ENCODE measurements around the gene SMYD1.

Gene SMYD1

DNA sequence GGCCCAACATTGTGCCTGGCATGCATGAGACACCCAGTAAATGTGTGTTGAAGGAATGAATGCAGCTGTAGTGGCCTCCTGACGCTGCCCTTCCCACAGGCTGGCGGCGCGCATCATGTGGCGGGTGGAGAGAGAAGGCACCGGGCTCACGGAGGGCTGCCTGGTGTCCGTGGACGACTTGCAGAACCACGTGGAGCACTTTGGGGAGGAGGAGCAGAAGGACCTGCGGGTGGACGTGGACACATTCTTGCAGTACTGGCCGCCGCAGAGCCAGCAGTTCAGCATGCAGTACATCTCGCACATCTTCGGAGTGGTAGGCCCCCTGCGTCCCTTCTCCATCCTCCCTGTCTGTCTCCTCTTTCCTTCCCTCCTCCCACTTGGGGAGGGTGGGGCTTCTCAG is 20.1 kb downstream of the SMYD1 start:
- H3K4me3 ChIP-seq (ENCODE audit: low read depth, low read length) = no peak overlapping the region
- H3K27ac ChIP-seq (ENCODE audit: low read depth, low read length) = no peak overlapping the region
- no peaks in the 10 kb centered on the region for H3K36me3 ChIP-seq (ENCODE audit: control insufficient read depth, insufficient read depth, low read length)
- no peaks in the 10 kb centered on the region for H3K27me3 ChIP-seq (ENCODE audit: control insufficient read depth, insufficient read depth, low read length)
- no peaks in the 10 kb centered on the region for H3K9me3 ChIP-seq (ENCODE audit: control insufficient read depth, insufficient read depth, low read length)
- peaks cover 6% of the 10 kb centered on the region for H3K4me1 ChIP-seq (ENCODE audit: control insufficient read depth, insufficient read depth, low read length)
- no peak overlapping the region for H3K9ac ChIP-seq (ENCODE audit: low read depth, low read length)

DNA sequence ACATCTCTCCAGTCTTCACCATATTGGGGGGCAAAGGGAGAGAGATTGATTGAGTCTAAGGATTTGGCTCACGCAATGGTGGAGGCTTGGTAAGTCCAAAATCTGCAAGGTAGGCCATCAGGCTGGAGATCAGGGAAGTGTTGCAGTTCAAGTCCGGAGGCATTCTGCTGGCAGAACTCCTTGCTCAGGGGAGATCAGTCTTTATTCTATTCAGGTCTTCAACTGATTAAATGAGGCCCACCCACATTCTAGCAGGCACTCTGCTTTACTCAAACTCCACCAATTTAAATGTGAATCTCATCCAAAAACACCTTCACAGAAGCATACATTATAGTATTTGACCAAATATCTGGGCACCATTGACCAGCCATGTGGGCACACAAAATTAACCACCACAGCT is 21.4 kb downstream of the SMYD1 start:
- H3K36me3 ChIP-seq (ENCODE audit: control insufficient read depth, insufficient read depth, low read length) = no peaks in the 10 kb centered on the region
- no peaks in the 10 kb centered on the region for H3K4me1 ChIP-seq (ENCODE audit: control insufficient read depth, insufficient read depth, low read length)
- H3K9me3 ChIP-seq (ENCODE audit: control insufficient read depth, insufficient read depth, low read length) = no peaks in the 10 kb centered on the region
- H3K9ac ChIP-seq (ENCODE audit: low read depth, low read length) = no peak overlapping the region
- H3K4me3 ChIP-seq (ENCODE audit: low read depth, low read length) = no peak overlapping the region
- no peak overlapping the region for H3K27ac ChIP-seq (ENCODE audit: low read depth, low read length)
- no peaks in the 10 kb centered on the region for H3K27me3 ChIP-seq (ENCODE audit: control insufficient read depth, insufficient read depth, low read length)

DNA sequence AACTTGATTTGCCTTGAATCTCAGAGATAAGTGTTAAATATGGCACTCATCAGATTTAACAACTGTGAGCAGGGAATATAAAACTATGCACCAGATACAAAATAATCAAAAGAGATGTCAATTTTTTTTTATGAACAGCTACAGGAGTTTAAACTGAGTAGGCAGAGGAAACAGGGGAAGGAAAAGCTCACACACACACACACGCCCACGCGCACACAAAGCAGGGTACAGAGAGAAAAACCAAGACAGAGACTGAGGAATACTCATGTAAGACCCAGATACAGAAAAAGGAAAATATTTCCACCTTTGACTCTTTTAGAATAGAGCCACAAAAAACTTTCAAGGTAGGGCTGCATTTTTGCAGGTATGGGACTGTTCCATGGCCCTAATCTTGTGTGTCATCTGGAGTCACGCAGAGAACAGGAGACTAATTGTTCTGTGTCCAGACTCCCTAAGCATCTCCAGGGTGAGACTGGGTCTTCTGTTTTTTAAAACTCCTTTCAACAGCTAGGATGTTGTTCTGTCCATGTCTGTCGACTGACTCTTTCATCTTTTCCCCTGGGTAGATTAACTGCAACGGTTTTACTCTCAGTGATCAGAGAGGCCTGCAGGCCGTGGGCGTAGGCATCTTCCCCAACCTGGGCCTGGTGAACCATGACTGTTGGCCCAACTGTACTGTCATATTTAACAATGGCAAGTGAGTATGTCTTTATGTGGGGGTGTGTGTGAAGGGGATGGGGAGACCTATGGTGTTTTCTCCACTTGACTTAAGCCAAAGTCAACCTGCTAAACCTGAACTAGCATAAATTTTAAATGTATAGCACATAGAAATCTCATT is 23.0 kb downstream of the SMYD1 start:
- H3K27ac ChIP-seq (ENCODE audit: low read depth, low read length) = no peak overlapping the region
- H3K36me3 ChIP-seq (ENCODE audit: control insufficient read depth, insufficient read depth, low read length) = no peaks in the 10 kb centered on the region
- no peaks in the 10 kb centered on the region for H3K9me3 ChIP-seq (ENCODE audit: control insufficient read depth, insufficient read depth, low read length)
- H3K27me3 ChIP-seq (ENCODE audit: control insufficient read depth, insufficient read depth, low read length) = no peaks in the 10 kb centered on the region
- no peak overlapping the region for H3K9ac ChIP-seq (ENCODE audit: low read depth, low read length)
- H3K4me1 ChIP-seq (ENCODE audit: control insufficient read depth, insufficient read depth, low read length) = no peaks in the 10 kb centered on the region
- H3K4me3 ChIP-seq (ENCODE audit: low read depth, low read length) = no peak overlapping the region

DNA sequence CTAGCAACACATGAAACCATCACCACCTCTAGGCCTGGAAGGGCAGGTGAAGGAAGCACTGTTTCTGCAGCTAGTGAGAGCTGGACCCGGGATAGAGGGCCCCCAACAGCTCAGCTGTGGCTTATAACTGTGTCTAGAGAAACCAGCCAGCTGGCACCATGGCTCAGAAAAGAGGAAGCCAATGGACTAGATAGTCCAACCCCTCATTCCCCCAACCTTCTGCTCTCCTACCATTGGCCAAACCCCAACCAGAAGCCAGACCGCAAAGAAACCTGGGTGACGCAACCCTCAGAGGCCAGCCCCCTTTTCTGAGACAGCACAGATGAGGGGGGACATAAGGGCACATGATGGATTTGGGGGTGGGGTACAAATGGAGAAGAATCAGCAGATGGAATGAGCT is 24.3 kb downstream of the SMYD1 start:
- Histone ChIP-seq H3K4me1 (ENCODE audit: control insufficient read depth, insufficient read depth, low read length) (no peaks in the 10 kb centered on the region), H3K4me3 (ENCODE audit: low read depth, low read length) (no peak overlapping the region), H3K9ac (ENCODE audit: low read depth, low read length) (no peak overlapping the region), H3K36me3 (ENCODE audit: control insufficient read depth, insufficient read depth, low read length) (no peaks in the 10 kb centered on the region), H3K27me3 (ENCODE audit: control insufficient read depth, insufficient read depth, low read length) (no peaks in the 10 kb centered on the region), H3K27ac (ENCODE audit: low read depth, low read length) (no peak overlapping the region), H3K9me3 (ENCODE audit: control insufficient read depth, insufficient read depth, low read length) (no peaks in the 10 kb centered on the region)

DNA sequence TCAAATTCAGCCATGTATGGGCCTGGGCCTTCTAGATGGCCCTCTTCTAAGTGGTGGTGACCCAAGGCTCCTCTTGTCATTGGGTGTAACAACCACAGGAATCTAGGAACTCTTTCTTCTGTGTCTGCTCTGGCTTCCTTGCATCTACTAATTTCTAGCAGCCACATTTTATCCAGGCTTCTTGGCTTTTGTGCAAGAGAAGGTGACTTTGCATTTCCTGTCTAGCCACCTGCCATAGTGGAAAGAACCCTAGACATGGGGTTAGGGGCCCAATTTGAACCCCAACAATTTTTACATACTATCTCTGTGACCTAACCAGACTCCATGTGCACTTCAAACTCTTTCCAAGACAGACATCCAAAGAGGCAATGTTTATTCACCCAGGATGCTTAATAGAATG is 25.1 kb downstream of the SMYD1 start:
- Histone ChIP-seq H3K27me3 (ENCODE audit: control insufficient read depth, insufficient read depth, low read length) (no peaks in the 10 kb centered on the region), H3K4me1 (ENCODE audit: control insufficient read depth, insufficient read depth, low read length) (no peaks in the 10 kb centered on the region), H3K36me3 (ENCODE audit: control insufficient read depth, insufficient read depth, low read length) (no peaks in the 10 kb centered on the region), H3K27ac (ENCODE audit: low read depth, low read length) (no peak overlapping the region), H3K4me3 (ENCODE audit: low read depth, low read length) (no peak overlapping the region), H3K9me3 (ENCODE audit: control insufficient read depth, insufficient read depth, low read length) (no peaks in the 10 kb centered on the region), H3K9ac (ENCODE audit: low read depth, low read length) (no peak overlapping the region)

DNA sequence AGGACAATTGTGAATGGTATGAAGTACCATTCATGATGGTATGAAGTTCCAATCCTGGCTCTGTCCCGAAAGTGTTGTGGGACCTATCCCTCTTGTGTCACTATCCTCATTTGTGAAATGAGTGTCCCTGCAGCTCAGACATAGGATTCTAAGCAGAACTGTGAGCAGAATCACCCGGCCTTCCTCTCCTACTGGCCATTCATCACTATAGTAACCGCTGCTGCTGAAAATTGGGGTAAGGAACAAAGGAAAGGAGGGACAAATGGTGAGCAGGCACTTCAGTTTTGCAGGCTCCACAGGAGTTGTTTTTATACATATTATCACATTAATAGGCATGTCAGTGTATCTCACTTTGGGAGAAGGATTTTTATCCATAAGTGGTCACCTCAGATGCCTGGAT is 27.4 kb downstream of the SMYD1 start:
- H3K36me3 ChIP-seq (ENCODE audit: control insufficient read depth, insufficient read depth, low read length) = no peaks in the 10 kb centered on the region
- no peaks in the 10 kb centered on the region for H3K27me3 ChIP-seq (ENCODE audit: control insufficient read depth, insufficient read depth, low read length)
- H3K9me3 ChIP-seq (ENCODE audit: control insufficient read depth, insufficient read depth, low read length) = no peaks in the 10 kb centered on the region
- no peak overlapping the region for H3K4me3 ChIP-seq (ENCODE audit: low read depth, low read length)
- H3K27ac ChIP-seq (ENCODE audit: low read depth, low read length) = no peak overlapping the region
- 0 out of 2 replicates have a peak, but pooled peaks cover under 1% of the 10 kb centered on the region for H3K4me1 ChIP-seq (ENCODE audit: control insufficient read depth, insufficient read depth, low read length)
- H3K9ac ChIP-seq (ENCODE audit: low read depth, low read length) = no peak overlapping the region

DNA sequence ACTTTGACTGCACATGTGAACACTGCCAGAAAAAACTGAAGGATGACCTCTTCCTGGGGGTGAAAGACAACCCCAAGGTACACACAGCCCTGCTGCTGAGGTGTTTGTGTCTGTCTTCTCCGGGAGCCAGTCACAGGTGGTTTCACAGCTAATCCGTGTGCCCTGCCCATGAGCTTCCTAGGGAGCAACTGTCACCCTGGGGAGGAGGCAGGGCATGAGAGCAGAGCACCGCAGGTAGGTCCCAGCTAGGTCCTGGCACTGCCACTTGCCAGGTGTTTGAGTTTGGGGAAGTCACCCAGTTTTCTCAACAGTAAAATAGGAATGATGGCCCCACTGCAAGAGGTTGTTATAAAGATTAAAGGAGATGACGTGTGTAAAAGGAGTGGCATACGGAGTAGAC is 29.1 kb downstream of the SMYD1 start:
- Histone ChIP-seq H3K4me1 (ENCODE audit: control insufficient read depth, insufficient read depth, low read length) (0 out of 2 replicates have a peak, but pooled peaks cover 5% of the 10 kb centered on the region), H3K9ac (ENCODE audit: low read depth, low read length) (no peak overlapping the region), H3K9me3 (ENCODE audit: control insufficient read depth, insufficient read depth, low read length) (no peaks in the 10 kb centered on the region), H3K27ac (ENCODE audit: low read depth, low read length) (no peak overlapping the region), H3K36me3 (ENCODE audit: control insufficient read depth, insufficient read depth, low read length) (no peaks in the 10 kb centered on the region), H3K4me3 (ENCODE audit: low read depth, low read length) (no peak overlapping the region), H3K27me3 (ENCODE audit: control insufficient read depth, insufficient read depth, low read length) (no peaks in the 10 kb centered on the region)

DNA sequence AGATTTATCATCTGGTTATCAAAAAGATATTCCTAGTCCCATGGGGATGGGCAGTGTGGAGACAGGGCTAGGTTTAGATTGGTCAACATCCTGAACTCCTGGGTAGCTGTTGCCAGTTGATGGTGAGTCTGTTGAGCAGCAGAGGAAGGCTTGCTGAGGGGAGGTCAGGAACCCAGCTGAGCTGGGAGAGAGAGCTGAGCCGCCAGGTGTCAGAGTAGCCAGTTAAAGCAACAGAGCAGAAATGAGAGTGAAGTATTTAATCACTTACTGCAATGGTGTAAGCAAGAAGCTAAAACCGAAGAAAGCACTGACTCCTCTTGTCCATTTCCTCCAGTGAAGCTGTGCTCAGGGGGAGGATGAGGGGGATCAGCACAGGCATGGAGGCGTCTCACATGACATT is 29.6 kb downstream of the SMYD1 start:
- Histone ChIP-seq H3K9ac (ENCODE audit: low read depth, low read length) (no peak overlapping the region), H3K4me3 (ENCODE audit: low read depth, low read length) (no peak overlapping the region), H3K4me1 (ENCODE audit: control insufficient read depth, insufficient read depth, low read length) (0 out of 2 replicates have a peak, but pooled peaks cover 5% of the 10 kb centered on the region), H3K36me3 (ENCODE audit: control insufficient read depth, insufficient read depth, low read length) (no peaks in the 10 kb centered on the region), H3K9me3 (ENCODE audit: control insufficient read depth, insufficient read depth, low read length) (no peaks in the 10 kb centered on the region), H3K27me3 (ENCODE audit: control insufficient read depth, insufficient read depth, low read length) (no peaks in the 10 kb centered on the region), H3K27ac (ENCODE audit: low read depth, low read length) (no peak overlapping the region)

DNA sequence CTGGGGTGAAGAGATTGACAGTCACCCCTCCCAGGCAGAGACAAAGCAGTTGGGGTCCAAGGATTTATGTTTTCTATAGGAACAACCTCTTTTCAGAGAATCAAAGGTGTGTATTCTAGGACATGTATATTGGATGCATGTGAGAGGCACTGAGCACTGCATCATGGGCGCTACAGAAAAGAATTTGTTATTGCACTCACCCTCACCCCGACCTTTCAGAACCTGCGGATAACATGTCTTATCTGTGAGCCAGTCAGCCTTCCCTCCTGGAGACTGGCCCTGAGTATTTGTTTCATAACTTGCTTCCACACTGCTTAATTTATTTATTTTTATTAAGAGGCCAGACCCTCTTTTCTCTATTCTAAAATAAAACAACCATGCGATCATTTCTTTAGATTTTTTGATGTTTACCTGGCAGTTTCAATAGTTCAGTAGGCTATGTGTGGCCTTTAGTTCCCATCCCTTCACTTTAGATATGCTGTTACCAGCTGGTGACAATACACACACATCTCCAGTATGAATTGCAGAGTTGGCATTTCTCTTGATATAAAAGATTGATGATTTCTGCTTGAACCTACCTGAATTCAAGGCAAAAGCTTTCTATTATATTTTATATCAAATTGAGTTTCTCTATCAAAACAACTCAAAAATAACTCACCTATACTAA is 30.4 kb downstream of the SMYD1 start:
- Histone ChIP-seq H3K9ac (ENCODE audit: low read depth, low read length) (no peak overlapping the region), H3K4me1 (ENCODE audit: control insufficient read depth, insufficient read depth, low read length) (0 out of 2 replicates have a peak, but pooled peaks cover 5% of the 10 kb centered on the region), H3K9me3 (ENCODE audit: control insufficient read depth, insufficient read depth, low read length) (no peaks in the 10 kb centered on the region), H3K27me3 (ENCODE audit: control insufficient read depth, insufficient read depth, low read length) (no peaks in the 10 kb centered on the region), H3K36me3 (ENCODE audit: control insufficient read depth, insufficient read depth, low read length) (no peaks in the 10 kb centered on the region), H3K4me3 (ENCODE audit: low read depth, low read length) (no peak overlapping the region), H3K27ac (ENCODE audit: low read depth, low read length) (no peak overlapping the region)

DNA sequence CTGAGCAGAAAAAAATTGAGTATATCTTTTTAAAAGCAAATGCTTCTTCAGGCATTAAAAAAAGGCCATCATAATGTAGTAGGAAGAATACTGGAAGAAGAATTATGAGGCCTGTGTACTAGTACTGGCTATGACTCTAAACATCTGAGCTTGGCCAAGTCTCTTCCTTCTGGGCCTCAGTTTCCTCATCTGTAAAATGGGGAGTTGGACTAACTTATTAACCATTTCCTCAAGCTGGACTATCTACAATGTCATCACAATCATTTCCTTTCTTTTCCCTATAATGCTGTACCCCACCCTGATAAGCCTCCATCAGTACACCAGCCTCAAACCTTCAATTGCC is 30.9 kb downstream of the SMYD1 start:
- no peak overlapping the region for H3K4me3 ChIP-seq (ENCODE audit: low read depth, low read length)
- 0 out of 2 replicates have a peak, but pooled peaks cover 5% of the 10 kb centered on the region for H3K4me1 ChIP-seq (ENCODE audit: control insufficient read depth, insufficient read depth, low read length)
- no peak overlapping the region for H3K9ac ChIP-seq (ENCODE audit: low read depth, low read length)
- no peak overlapping the region for H3K27ac ChIP-seq (ENCODE audit: low read depth, low read length)
- no peaks in the 10 kb centered on the region for H3K9me3 ChIP-seq (ENCODE audit: control insufficient read depth, insufficient read depth, low read length)
- no peaks in the 10 kb centered on the region for H3K36me3 ChIP-seq (ENCODE audit: control insufficient read depth, insufficient read depth, low read length)
- no peaks in the 10 kb centered on the region for H3K27me3 ChIP-seq (ENCODE audit: control insufficient read depth, insufficient read depth, low read length)

DNA sequence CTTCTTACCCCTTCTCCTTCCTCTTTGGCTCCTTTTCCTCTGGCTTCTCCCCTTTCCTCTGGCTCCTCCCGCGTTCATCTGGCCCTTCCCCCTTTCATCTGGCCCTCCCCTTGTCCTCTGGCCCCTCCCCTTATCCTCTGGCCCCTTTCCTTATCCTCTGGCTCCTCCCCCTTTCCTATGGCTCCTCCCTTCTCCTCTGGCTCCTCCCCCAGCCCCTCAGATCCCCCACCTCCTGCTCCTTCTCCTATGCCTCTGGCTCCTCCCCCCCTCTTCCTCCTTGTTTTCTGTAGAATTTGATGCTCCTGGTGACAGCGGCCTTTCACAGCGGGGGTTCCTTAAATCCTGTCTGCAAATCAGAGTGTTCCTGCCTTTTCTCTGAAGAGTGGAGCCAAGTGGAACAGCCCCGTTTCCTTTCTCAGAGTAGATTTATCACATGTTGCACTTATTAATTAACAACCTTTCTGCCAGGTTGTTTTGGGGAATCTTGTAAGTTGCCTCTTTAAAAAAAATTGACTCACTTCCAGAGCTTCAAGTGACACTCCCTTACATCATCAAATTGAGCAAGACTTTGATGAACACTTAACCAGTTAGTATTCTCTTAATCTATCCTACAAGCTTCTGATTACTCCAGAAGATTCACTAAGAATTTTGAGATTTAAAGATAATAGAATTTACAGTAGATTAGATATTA is 32.3 kb downstream of the SMYD1 start:
- Histone ChIP-seq H3K9me3 (ENCODE audit: control insufficient read depth, insufficient read depth, low read length) (no peaks in the 10 kb centered on the region), H3K4me1 (ENCODE audit: control insufficient read depth, insufficient read depth, low read length) (0 out of 2 replicates have a peak, but pooled peaks cover 5% of the 10 kb centered on the region), H3K27ac (ENCODE audit: low read depth, low read length) (no peak overlapping the region), H3K4me3 (ENCODE audit: low read depth, low read length) (no peak overlapping the region), H3K36me3 (ENCODE audit: control insufficient read depth, insufficient read depth, low read length) (no peaks in the 10 kb centered on the region), H3K27me3 (ENCODE audit: control insufficient read depth, insufficient read depth, low read length) (no peaks in the 10 kb centered on the region), H3K9ac (ENCODE audit: low read depth, low read length) (no peak overlapping the region)
